ENCODE measurements around the gene TEK.

DNA sequence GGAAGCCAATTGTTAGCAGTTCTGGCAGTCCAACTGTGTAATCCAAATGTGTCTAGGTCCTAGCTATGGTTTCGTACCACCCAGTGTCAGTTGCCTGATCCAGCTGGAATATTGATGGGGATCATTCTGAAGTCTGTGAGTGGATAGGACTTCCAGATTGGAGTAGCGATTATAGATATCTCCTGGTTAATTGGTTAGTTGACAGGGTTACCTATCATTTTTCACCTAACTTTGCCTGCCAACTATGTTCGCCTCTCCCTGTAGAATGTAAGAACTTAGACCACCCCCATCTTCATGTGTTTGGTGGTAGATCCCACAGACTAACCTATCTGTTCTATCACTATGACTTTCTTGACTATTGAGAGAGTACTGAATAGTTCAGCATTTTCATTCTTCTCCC, 59.9 kb downstream of the TEK start:
- TF ChIP-seq EZH2 (IDR thresholded peaks at IDR 0.05; ENCODE audit: low read length, unreplicated experiment) (no peak), EZH2phosphoT487 (IDR thresholded peaks at IDR 0.05; ENCODE audit: borderline replicate concordance, low read length) (no peak)
- TF ChIP-seq, protein P1, sequence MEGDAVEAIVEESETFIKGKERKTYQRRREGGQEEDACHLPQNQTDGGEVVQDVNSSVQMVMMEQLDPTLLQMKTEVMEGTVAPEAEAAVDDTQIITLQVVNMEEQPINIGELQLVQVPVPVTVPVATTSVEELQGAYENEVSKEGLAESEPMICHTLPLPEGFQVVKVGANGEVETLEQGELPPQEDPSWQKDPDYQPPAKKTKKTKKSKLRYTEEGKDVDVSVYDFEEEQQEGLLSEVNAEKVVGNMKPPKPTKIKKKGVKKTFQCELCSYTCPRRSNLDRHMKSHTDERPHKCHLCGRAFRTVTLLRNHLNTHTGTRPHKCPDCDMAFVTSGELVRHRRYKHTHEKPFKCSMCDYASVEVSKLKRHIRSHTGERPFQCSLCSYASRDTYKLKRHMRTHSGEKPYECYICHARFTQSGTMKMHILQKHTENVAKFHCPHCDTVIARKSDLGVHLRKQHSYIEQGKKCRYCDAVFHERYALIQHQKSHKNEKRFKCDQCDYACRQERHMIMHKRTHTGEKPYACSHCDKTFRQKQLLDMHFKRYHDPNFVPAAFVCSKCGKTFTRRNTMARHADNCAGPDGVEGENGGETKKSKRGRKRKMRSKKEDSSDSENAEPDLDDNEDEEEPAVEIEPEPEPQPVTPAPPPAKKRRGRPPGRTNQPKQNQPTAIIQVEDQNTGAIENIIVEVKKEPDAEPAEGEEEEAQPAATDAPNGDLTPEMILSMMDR (conservative IDR thresholded peaks at IDR 0.05; ENCODE audit: low read depth, low read length), result no peak

All from PC-3 (cell line).